SU-DHL-6 (cell line): ENCODE results near the gene IQCE.

ENCODE experiments used
- H2AFZ ChIP-seq: fragments of 200-600 bp; sonication (generic); 2 replicates; pipeline ENCODE4 v1.6.1; 2014; ENCODE audit warnings: low read depth, mild to moderate bottlenecking, moderate library complexity, mixed read lengths, antibody characterized with exemption, low read length; ENCODE audit not compliant: severe bottlenecking
- H3F3A ChIP-seq: fragments of 200-600 bp; shearing (Covaris generic); 2 replicates; pipeline ENCODE4 v1.6.0; 2016; ENCODE audit warnings: antibody characterized with exemption, mild to moderate bottlenecking; ENCODE audit not compliant: insufficient read depth
- H3K27ac ChIP-seq: fragments of 200-600 bp; sonication (generic); 2 replicates; pipeline ENCODE4 v1.5.1; 2016; ENCODE audit warnings: low read depth, mild to moderate bottlenecking, low read length, moderate library complexity, mixed read lengths
- H3K27me3 ChIP-seq: fragments of 200-600 bp; sonication (generic), shearing (Covaris generic); 2 replicates; pipeline ENCODE4 v1.6.0; 2014; ENCODE audit warnings: mild to moderate bottlenecking, low read length
- H3K36me3 ChIP-seq: fragments of 200-600 bp; sonication (generic); 2 replicates; pipeline ENCODE4 v1.6.1; 2014; ENCODE audit warnings: mild to moderate bottlenecking, low read length, mixed read lengths
- H3K4me2 ChIP-seq: fragments of 300-600, 200-600 bp; shearing (Covaris generic), sonication (generic); 2 replicates; pipeline ENCODE4 v1.6.0; 2014; ENCODE audit warnings: low read length, low read depth, mild to moderate bottlenecking; ENCODE audit not compliant: poor library complexity, severe bottlenecking
- H3K4me3 ChIP-seq: fragments of 200-600 bp; sonication (generic); 2 replicates; pipeline ENCODE4 v1.5.1; 2014; ENCODE audit warnings: antibody characterized with exemption, low read length, mild to moderate bottlenecking, mixed read lengths; ENCODE audit not compliant: insufficient read depth, poor library complexity, severe bottlenecking
- H3K79me2 ChIP-seq: fragments of 200-600 bp; sonication (generic); 2 replicates; pipeline ENCODE4 v1.6.1; 2014; ENCODE audit warnings: mild to moderate bottlenecking, low read length, moderate library complexity; ENCODE audit not compliant: insufficient read depth
- H3K9ac ChIP-seq: fragments of 200-600 bp; sonication (generic); 2 replicates; pipeline ENCODE4 v1.7.0; 2014; ENCODE audit warnings: mild to moderate bottlenecking, low read length
- H3K9me2 ChIP-seq: fragments of 200-600 bp; sonication (generic); replicated peaks from 2 replicates; pipeline ENCODE4 v1.6.1; 2014; ENCODE audit warnings: low read length; ENCODE audit not compliant: insufficient read depth
- H3K9me3 ChIP-seq: fragments of 200-600 bp; sonication (generic); 2 replicates; pipeline ENCODE4 v1.6.1; 2014; ENCODE audit warnings: low read length, mixed read lengths; ENCODE audit not compliant: insufficient read depth
- H4K20me1 ChIP-seq: fragments of 200-600 bp; sonication (generic); 2 replicates; pipeline ENCODE4 v1.6.1; 2014; ENCODE audit warnings: low read depth, mild to moderate bottlenecking, antibody characterized with exemption, low read length, moderate library complexity, mixed read lengths
- CTCF ChIP-seq: fragments of 200-600 bp; sonication (generic); IDR thresholded peaks from one replicate; pipeline ENCODE4 v1.5.1; 2017; ENCODE audit warnings: antibody characterized with exemption, mild to moderate bottlenecking, low read length, moderate library complexity; ENCODE audit not compliant: insufficient read depth, poor library complexity, severe bottlenecking
- EZH2phosphoT487 ChIP-seq: fragments of 200-600 bp; sonication (generic), shearing (Covaris generic); conservative IDR thresholded peaks from 2 replicates; pipeline ENCODE4 v1.6.1; 2018; ENCODE audit warnings: mild to moderate bottlenecking, antibody characterized with exemption, low read length, moderate library complexity, mixed read lengths

The IQCE gene

GRCh38 chr7:2573761-2574160 is 15.0 kb downstream of the IQCE start:
- H3K27ac ChIP-seq, result no peak overlapping the region

GRCh38 chr7:2575046-2575732 is 16.4 kb downstream of the IQCE start:
- H3K4me3 ChIP-seq, result no peak overlapping the region
- no peak overlapping the region for H3K9ac ChIP-seq
- no peak overlapping the region for H2AFZ ChIP-seq
- H3K36me3 ChIP-seq, result no peaks in the 10 kb centered on the region
- no peak overlapping the region for H3K4me2 ChIP-seq
- no peaks in the 10 kb centered on the region for H3K27me3 ChIP-seq
- TF ChIP-seq CTCF (no peak), EZH2phosphoT487 (no peak)
- H3K27ac ChIP-seq, result no peak overlapping the region
- no peaks in the 10 kb centered on the region for H3K9me2 ChIP-seq
- H4K20me1 ChIP-seq, result no peaks in the 10 kb centered on the region
- H3F3A ChIP-seq, result no peaks in the 10 kb centered on the region
- no peaks in the 10 kb centered on the region for H3K79me2 ChIP-seq
- H3K9me3 ChIP-seq, result no peaks in the 10 kb centered on the region

More at GRCh38 chr7:2573761-2574160, 15.0 kb downstream of the IQCE start:
- no peaks in the 10 kb centered on the region for H3K9me2 ChIP-seq
- no peaks in the 10 kb centered on the region for H3K36me3 ChIP-seq
- H3K4me3 ChIP-seq, result no peak overlapping the region
- no peaks in the 10 kb centered on the region for H3F3A ChIP-seq
- no peaks in the 10 kb centered on the region for H4K20me1 ChIP-seq
- H3K9me3 ChIP-seq, result no peaks in the 10 kb centered on the region
- no peak overlapping the region for H2AFZ ChIP-seq
- no peaks in the 10 kb centered on the region for H3K79me2 ChIP-seq
- no peak overlapping the region for H3K9ac ChIP-seq
- no peaks in the 10 kb centered on the region for H3K27me3 ChIP-seq
- TF ChIP-seq CTCF, result no peak
- TF ChIP-seq EZH2phosphoT487, result no peak
- H3K4me2 ChIP-seq, result no peak overlapping the region

- no peak overlapping the region for H3K4me3 ChIP-seq
- no peaks in the 10 kb centered on the region for H3K36me3 ChIP-seq
- H3K27me3 ChIP-seq, result no peaks in the 10 kb centered on the region
- no peak overlapping the region for H3K9ac ChIP-seq
- no peaks in the 10 kb centered on the region for H3K9me2 ChIP-seq
- no peak overlapping the region for H3K4me2 ChIP-seq
- no peak overlapping the region for H2AFZ ChIP-seq
- TF ChIP-seq CTCF, result no peak
- TF ChIP-seq EZH2phosphoT487, result no peak
- H4K20me1 ChIP-seq, result no peaks in the 10 kb centered on the region
- H3K9me3 ChIP-seq, result no peaks in the 10 kb centered on the region
- no peaks in the 10 kb centered on the region for H3K79me2 ChIP-seq
- H3K27ac ChIP-seq, result no peak overlapping the region
- H3F3A ChIP-seq, result no peaks in the 10 kb centered on the region
Observed at GRCh38 chr7:2575733-2576340, 17.1 kb downstream of the IQCE start.
